Neural cell (in vitro differentiated cells): Measurements from ENCODE around the gene C21orf91. TPM values are rescaled to one million over a fixed set of nuclear protein-coding genes. Genes with fewer than 3 reads are reported as not detected.

Experiments
- polyA plus RNA-seq: library from polyadenylated mRNA; depleted of rRNA; stranded (reverse); fragments of >200 nt; gene quantifications from 2 replicates; pipeline ENCODE4 v1.2.3, GENCODE V29; 2014

C21orf91 gene
- polyA plus RNA-seq, 1 donor from 2014 or later = 19.6 TPM

Other genes starting within 250 kb of the C21orf91 start
- gene BTG3, start 206.5 kb downstream of the C21orf91 start, polyA plus RNA-seq = 38.5 and 39.1 TPM in 2 replicates